GM12878 (cell line): Measurements from ENCODE around the gene ACHE. TPM values are rescaled to one million over a fixed set of nuclear protein-coding genes. Genes with fewer than 3 reads are reported as not detected.
A peak's percentile ranks its signal among the peaks of the same experiment; 100 is the strongest.

ENCODE experiments used
- ATAC-seq: fragments of 200-7000 bp; cut with Tn5 transposase; 3 replicates; pipeline ENCODE4 v1.9.1; 2020; ENCODE audit warnings: mild to moderate bottlenecking, moderate library complexity
- BruUV-seq: library from RNA; stranded (reverse); fragments of 400-500 nt; replicated peaks from 2 replicates; lab custom pipeline; 2021; lab: Mats Ljungman, UMichigan
- CTCF ChIA-PET: fragments of 300-600 bp; sonication (Branson Sonifier 250); formaldehyde crosslinking; extraction: SDS; loops from one replicate; lab custom pipeline; 2021; ENCODE audit warnings: inconsistent platforms; lab: Yijun Ruan, JAX
- POLR2A ChIA-PET: fragments of 350-600 bp; formaldehyde crosslinking; extraction: SDS; loops from one replicate; lab custom pipeline; 2021; ENCODE audit warnings: inconsistent platforms; lab: Charles Lee
- RAD21 ChIA-PET: fragments of 300-600 bp; sonication (Branson Sonifier 250); formaldehyde crosslinking; loops from one replicate; lab custom pipeline; 2023; ENCODE audit warnings: antibody characterized with exemption; ENCODE audit not compliant: unreplicated experiment; lab: Charles Lee
- SMC1A ChIA-PET: fragments of 300-600 bp; sonication (Branson Sonifier 250); formaldehyde crosslinking; loops from one replicate; lab custom pipeline; 2023; ENCODE audit not compliant: unreplicated experiment, uncharacterized antibody; lab: Charles Lee
- DNase-seq: peaks from one replicate; pipeline ENCODE4 v3.0.0-alpha.2; 2011; ENCODE audit warnings: low read depth, low spot score
- FAIRE-seq: peaks from 3 replicates; lab custom pipeline; 2011; peaks lifted over from hg19 to GRCh38; lab: Jason Lieb, UNC
- H2AFZ ChIP-seq: 2 replicates; pipeline ENCODE4 v1.6.0; 2011; ENCODE audit warnings: low read depth, low read length, control low read depth; ENCODE audit not compliant: control insufficient read depth
- H3K27ac ChIP-seq: 2 replicates; pipeline ENCODE4 v1.5.1; 2011; ENCODE audit warnings: control low read depth; ENCODE audit not compliant: control insufficient read depth, insufficient read depth
- H3K27me3 ChIP-seq, 2 experiments: replicated peaks in 1 of 2; 2 replicates each; pipeline versions ENCODE4 v1.6.0 to v1.6.1; 2011; ENCODE audit warnings: low read length in 1 of 2; ENCODE audit not compliant: control insufficient read depth in 2 of 2, insufficient read depth in 2 of 2
- H3K36me3 ChIP-seq, 2 experiments: 2 replicates each; pipeline ENCODE4 v1.5.1; 2011; ENCODE audit warnings: low read length in 1 of 2; ENCODE audit not compliant: control insufficient read depth in 2 of 2, insufficient read depth in 2 of 2
- H3K4me1 ChIP-seq: 2 replicates; pipeline ENCODE4 v1.6.1; 2011; ENCODE audit warnings: mild to moderate bottlenecking, low read length, moderate library complexity, mixed read lengths; ENCODE audit not compliant: control insufficient read depth, insufficient read depth
- H3K4me2 ChIP-seq: 2 replicates; pipeline ENCODE4 v1.6.0; 2011; ENCODE audit warnings: control low read depth; ENCODE audit not compliant: control insufficient read depth, insufficient read depth
- H3K4me3 ChIP-seq: fragments of 200-600 bp; sonication (generic); 2 replicates; pipeline ENCODE4 v1.5.1; 2016
- H3K79me2 ChIP-seq: 2 replicates; pipeline ENCODE4 v1.6.0; 2011; ENCODE audit warnings: low read length; ENCODE audit not compliant: control insufficient read depth, insufficient read depth
- H3K9ac ChIP-seq: 2 replicates; pipeline ENCODE4 v1.8.0; 2011; ENCODE audit warnings: low read length, control low read depth, mixed read lengths; ENCODE audit not compliant: control insufficient read depth, insufficient read depth
- H3K9me3 ChIP-seq: replicated peaks from 3 replicates; pipeline ENCODE4 v1.5.1; 2011; ENCODE audit warnings: mild to moderate bottlenecking, low read length; ENCODE audit not compliant: control insufficient read depth, insufficient read depth
- H4K20me1 ChIP-seq: 2 replicates; pipeline ENCODE4 v1.6.0; 2011; ENCODE audit not compliant: control insufficient read depth, insufficient read depth
- HDAC2 ChIP-seq: fragments of 200-600 bp; sonication (generic); IDR thresholded peaks from 2 replicates; pipeline ENCODE4 v1.6.1; 2017
- JUND ChIP-seq: IDR thresholded peaks from 2 replicates; pipeline ENCODE4 v1.6.1; 2012; ENCODE audit warnings: low read depth, mild to moderate bottlenecking, low read length, improper control_type of control experiment, moderate library complexity
- KDM1A ChIP-seq: fragments of 200-600 bp; sonication (generic); IDR thresholded peaks from 2 replicates; pipeline ENCODE4 v1.6.1; 2016; ENCODE audit warnings: borderline replicate concordance
- NR2F1 ChIP-seq: fragments of 450-650 bp; conservative IDR thresholded peaks from 2 replicates; pipeline ENCODE4 v1.6.1; 2017; ENCODE audit warnings: mild to moderate bottlenecking
- POLR2AphosphoS2 ChIP-seq: IDR thresholded peaks from 2 replicates; pipeline ENCODE4 v1.6.1; 2011; ENCODE audit warnings: low read depth, mild to moderate bottlenecking, low read length, improper control_type of control experiment, moderate library complexity
- SREBF2 ChIP-seq: IDR thresholded peaks from 2 replicates; pipeline ENCODE4 v1.6.1; 2012; ENCODE audit warnings: mild to moderate bottlenecking, low read length
- ZNF217 ChIP-seq: fragments of 450-650 bp; IDR thresholded peaks from 2 replicates; pipeline ENCODE4 v1.6.1; 2017; ENCODE audit warnings: antibody characterized with exemption, mild to moderate bottlenecking
- ZNF622 ChIP-seq: fragments of 450-650 bp; IDR thresholded peaks from 2 replicates; pipeline ENCODE4 v1.6.1; 2017; ENCODE audit warnings: mild to moderate bottlenecking, inconsistent platforms
- WGBS: methylation state at CpG from one replicate; pipeline ENCODE4 v1.1.6; 2016; ENCODE audit warnings: low lambda C conversion rate; ENCODE audit not compliant: insufficient replicate concordance, insufficient coverage; ENCODE audit errors: missing lambda C conversion rate; 5-methylcytosine and 5-hydroxymethylcytosine counted together
- in situ Hi-C: fragments of 300-500 bp; cut with MboI; formaldehyde crosslinking; loops from 9 replicates; pipeline ENCODE4 v1.14.3; 2018; ENCODE audit warnings: mixed read lengths
- intact Hi-C: fragments of 100-400 bp; cut with micrococcal nuclease; formaldehyde crosslinking; loops from one replicate; pipeline ENCODE4 v1.14.2; 2022; ENCODE audit not compliant: unreplicated experiment
- polyA plus RNA-seq, 11 experiments: library from polyadenylated mRNA; depleted of rRNA in 4 of 11; unstranded in 6 of 11; stranded (reverse) in 5 of 11; fragments of >200 nt; fragmentation: Nextera tagmentation in 4 of 11; fragmentation: Illumina TruSeq in 1 of 11; extraction: Ambion mirVana in 4 of 11; extraction: Trizol in 1 of 11; gene quantifications; 1 replicate in 1 of 11; 2 replicates in 10 of 11; pipeline versions ENCODE4 v1.2.1 to v1.2.3, GENCODE V29; 2011 to 2016; ENCODE audit warnings: inconsistent platforms in 2 of 11, missing spikeins in 2 of 11, low read depth in 1 of 11
- total RNA-seq, 4 experiments: library from RNA; depleted of rRNA in 3 of 4; stranded (reverse); fragments of >200 nt in 3 of 4; fragmentation: Illumina TruSeq in 1 of 4; extraction: Trizol in 1 of 4; gene quantifications; 2 replicates each; pipeline versions ENCODE4 v1.2.1 to v1.2.3, GENCODE V29; 2013 to 2021
- TF ChIP-seq, protein P1 (sequence below): fragments of 450-650 bp; IDR thresholded peaks from 2 replicates; pipeline ENCODE4 v1.6.1; 2014; ENCODE audit warnings: mild to moderate bottlenecking
- TF ChIP-seq, protein P2 (sequence below): fragments of 450-650 bp; IDR thresholded peaks from 2 replicates; pipeline ENCODE4 v1.6.1; 2016; ENCODE audit warnings: mild to moderate bottlenecking, moderate library complexity, borderline replicate concordance

Gene ACHE
- total and polyA plus RNA-seq, 10 of the 15 experiments (the other 5 are each of a cell fraction or from before 2014, with no cell fraction given), result 0.07 to 5.1 (median 2.3) TPM; not detected in 1

DNA sequence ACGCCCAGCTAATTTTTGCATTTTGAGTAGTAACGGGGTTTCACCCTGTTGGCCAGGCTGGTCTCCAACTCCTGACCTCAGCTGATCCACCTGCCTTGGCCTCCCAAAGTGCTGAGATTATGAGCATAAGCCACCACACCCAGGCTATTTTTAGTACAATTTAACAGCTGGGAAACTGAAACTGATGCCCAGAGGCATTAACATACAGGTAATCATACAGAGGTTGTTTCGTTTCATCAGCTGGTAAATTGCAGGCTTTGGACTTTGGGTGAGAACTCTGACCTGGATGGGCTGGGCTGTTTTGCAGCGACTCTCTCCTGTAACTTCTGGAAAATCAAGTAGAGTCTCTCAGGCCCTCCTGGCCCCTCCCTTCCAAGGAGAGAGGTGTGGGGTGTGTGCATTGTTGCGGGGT, 6.2 kb upstream of the ACHE start:
- Histone ChIP-seq H3K79me2 (no peaks in the 10 kb centered on the region), H3K27ac (no peak overlapping the region), H3K9me3 (no peaks in the 10 kb centered on the region), H2AFZ (no peak overlapping the region), H3K4me3 (no peak overlapping the region), H3K4me1 (no peaks in the 10 kb centered on the region), H3K4me2 (no peak overlapping the region; the same call in 1 of the 2 replicates), H3K9ac (no peak overlapping the region), H3K36me3 (no peaks in the 10 kb centered on the region), H3K27me3 (no peaks in the 10 kb centered on the region), H4K20me1 (no peaks in the 10 kb centered on the region)
- ChIA-PET RAD21 (interaction anchor here (0.7 to 1.9 kb wide), 4 partner anchors 15 to 157 kb away, joined by 3 to 7 read pairs (median 4); no protein-coding TSS in a partner anchor), CTCF (interaction anchor here (1.1 to 5.5 kb wide), 3 partner anchors 49 to 173 kb away, joined by 3 to 40 read pairs (median 4); partner anchors contain the start of gene SLC12A9), SMC1A (interaction anchor here (0.8 to 1.4 kb wide), 4 partner anchors 11 to 381 kb away, joined by 3 to 4 read pairs (median 3); no protein-coding TSS in a partner anchor), POLR2A (interaction anchor here (0.6 kb wide), 2 partner anchors 73 to 843 kb away, joined by 4 read pairs; no protein-coding TSS in a partner anchor)
- peak; percentile 56 for ATAC-seq
- no TSS peak for BruUV-seq
- WGBS, result 70% methylated on average over 5 of the region's 5 CpGs
- intact Hi-C loops (no loop called here), in situ Hi-C loops (no loop called here)
- TF ChIP-seq NR2F1, result 0 out of 2 replicates have a peak, but pooled peaks have one; percentile 22
- TF ChIP-seq, protein P1, sequence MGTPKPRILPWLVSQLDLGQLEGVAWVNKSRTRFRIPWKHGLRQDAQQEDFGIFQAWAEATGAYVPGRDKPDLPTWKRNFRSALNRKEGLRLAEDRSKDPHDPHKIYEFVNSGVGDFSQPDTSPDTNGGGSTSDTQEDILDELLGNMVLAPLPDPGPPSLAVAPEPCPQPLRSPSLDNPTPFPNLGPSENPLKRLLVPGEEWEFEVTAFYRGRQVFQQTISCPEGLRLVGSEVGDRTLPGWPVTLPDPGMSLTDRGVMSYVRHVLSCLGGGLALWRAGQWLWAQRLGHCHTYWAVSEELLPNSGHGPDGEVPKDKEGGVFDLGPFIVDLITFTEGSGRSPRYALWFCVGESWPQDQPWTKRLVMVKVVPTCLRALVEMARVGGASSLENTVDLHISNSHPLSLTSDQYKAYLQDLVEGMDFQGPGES, result no peak
- FAIRE-seq, result no peak
- no peak for DNase-seq

DNA sequence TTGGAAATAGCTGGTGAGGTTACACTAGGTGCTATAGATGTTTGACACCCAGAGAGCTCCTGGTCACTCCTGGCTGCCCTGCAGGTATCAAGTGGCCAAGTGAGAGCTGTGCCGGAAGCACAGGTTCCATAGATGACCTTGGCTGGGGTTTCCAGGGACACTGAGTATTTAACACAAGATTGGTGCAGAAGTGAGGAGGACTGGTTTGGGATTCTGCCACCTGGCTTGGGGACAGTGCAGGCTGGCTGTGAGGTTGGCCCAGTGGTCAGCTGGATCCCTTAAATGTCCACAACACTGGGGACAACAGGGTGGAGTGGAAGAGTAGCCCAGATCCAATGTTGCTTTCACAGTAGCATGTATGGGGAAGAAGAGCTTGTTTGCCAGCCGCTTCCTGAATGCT, 5.3 kb upstream of the ACHE start:
- peaks cover 6% of the 10 kb centered on the region in 2 experiments for H3K27me3 ChIP-seq
- RAD21 ChIA-PET, result interaction anchor here (0.7 to 1.9 kb wide), 4 partner anchors 14 to 382 kb away, joined by 3 to 7 read pairs (median 4); no protein-coding TSS in a partner anchor
- TF ChIP-seq ZNF217, result no peak
- no peak for TF ChIP-seq KDM1A
- TF ChIP-seq ZNF622, result no peak
- no peak for TF ChIP-seq POLR2AphosphoS2
- TF ChIP-seq SREBF2, result no peak
- TF ChIP-seq, protein P2, sequence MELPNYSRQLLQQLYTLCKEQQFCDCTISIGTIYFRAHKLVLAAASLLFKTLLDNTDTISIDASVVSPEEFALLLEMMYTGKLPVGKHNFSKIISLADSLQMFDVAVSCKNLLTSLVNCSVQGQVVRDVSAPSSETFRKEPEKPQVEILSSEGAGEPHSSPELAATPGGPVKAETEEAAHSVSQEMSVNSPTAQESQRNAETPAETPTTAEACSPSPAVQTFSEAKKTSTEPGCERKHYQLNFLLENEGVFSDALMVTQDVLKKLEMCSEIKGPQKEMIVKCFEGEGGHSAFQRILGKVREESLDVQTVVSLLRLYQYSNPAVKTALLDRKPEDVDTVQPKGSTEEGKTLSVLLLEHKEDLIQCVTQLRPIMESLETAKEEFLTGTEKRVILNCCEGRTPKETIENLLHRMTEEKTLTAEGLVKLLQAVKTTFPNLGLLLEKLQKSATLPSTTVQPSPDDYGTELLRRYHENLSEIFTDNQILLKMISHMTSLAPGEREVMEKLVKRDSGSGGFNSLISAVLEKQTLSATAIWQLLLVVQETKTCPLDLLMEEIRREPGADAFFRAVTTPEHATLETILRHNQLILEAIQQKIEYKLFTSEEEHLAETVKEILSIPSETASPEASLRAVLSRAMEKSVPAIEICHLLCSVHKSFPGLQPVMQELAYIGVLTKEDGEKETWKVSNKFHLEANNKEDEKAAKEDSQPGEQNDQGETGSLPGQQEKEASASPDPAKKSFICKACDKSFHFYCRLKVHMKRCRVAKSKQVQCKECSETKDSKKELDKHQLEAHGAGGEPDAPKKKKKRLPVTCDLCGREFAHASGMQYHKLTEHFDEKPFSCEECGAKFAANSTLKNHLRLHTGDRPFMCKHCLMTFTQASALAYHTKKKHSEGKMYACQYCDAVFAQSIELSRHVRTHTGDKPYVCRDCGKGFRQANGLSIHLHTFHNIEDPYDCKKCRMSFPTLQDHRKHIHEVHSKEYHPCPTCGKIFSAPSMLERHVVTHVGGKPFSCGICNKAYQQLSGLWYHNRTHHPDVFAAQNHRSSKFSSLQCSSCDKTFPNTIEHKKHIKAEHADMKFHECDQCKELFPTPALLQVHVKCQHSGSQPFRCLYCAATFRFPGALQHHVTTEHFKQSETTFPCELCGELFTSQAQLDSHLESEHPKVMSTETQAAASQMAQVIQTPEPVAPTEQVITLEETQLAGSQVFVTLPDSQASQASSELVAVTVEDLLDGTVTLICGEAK, result no peak
- no peak for TF ChIP-seq JUND
- no peak for TF ChIP-seq HDAC2

More for the DNA sequence above, 5.3 kb upstream of the ACHE start:
- FAIRE-seq, result no peak
- DNase-seq, result no peak
- intact Hi-C loops (no loop called here), in situ Hi-C loops (no loop called here)
- Histone ChIP-seq H4K20me1 (no peaks in the 10 kb centered on the region), H3K27ac (no peak overlapping the region), H3K36me3 (no peaks in the 10 kb centered on the region), H3K4me3 (no peak overlapping the region), H3K4me2 (no peak overlapping the region), H2AFZ (no peak overlapping the region), H3K9me3 (no peaks in the 10 kb centered on the region), H3K4me1 (peaks cover 7% of the 10 kb centered on the region), H3K79me2 (no peaks in the 10 kb centered on the region), H3K9ac (no peak overlapping the region)
- SMC1A ChIA-PET, result interaction anchor here (0.7 to 1.0 kb wide), 3 partner anchors 46 to 251 kb away, joined by 3 to 6 read pairs (median 4); no protein-coding TSS in a partner anchor
- CTCF ChIA-PET, result interaction anchor here (0.9 to 5.5 kb wide), 6 partner anchors 12 to 242 kb away, joined by 3 to 40 read pairs (median 4); partner anchors contain the start of genes SLC12A9 and UFSP1
- WGBS, result 56% methylated on average over 2 of the region's 2 CpGs
- no TSS peak for BruUV-seq
- POLR2A ChIA-PET, result interaction anchor here (0.6 to 0.7 kb wide), 2 partner anchors 100 to 875 kb away, joined by 3 to 7 read pairs; no protein-coding TSS in a partner anchor
- ATAC-seq, result no peak
